Left kidney (tissue), 8 donors: ENCODE data around the gene GUCY1A1. TPM values are rescaled to one million over a fixed set of nuclear protein-coding genes. Genes with fewer than 3 reads are reported as not detected.
"Not testable (repeated sequence)": the region's sequence is repeated elsewhere in the genome, so short reads cannot be mapped to it uniquely, and the experiment has no call there.

Experiments used
- DNase-seq: peaks from one replicate; pipeline ENCODE4 v3.0.0-alpha.2; 2013
- long read RNA-seq, 8 donors: transcript quantifications; one replicate each; lab custom pipeline, GENCODE V29; 2026
- polyA plus RNA-seq: library from polyadenylated mRNA; unstranded; fragments of 120-200 nt; gene quantifications from one replicate; pipeline ENCODE4 v1.2.1, GENCODE V29; 2013; ENCODE audit not compliant: insufficient read length

The GUCY1A1 gene, protein sequence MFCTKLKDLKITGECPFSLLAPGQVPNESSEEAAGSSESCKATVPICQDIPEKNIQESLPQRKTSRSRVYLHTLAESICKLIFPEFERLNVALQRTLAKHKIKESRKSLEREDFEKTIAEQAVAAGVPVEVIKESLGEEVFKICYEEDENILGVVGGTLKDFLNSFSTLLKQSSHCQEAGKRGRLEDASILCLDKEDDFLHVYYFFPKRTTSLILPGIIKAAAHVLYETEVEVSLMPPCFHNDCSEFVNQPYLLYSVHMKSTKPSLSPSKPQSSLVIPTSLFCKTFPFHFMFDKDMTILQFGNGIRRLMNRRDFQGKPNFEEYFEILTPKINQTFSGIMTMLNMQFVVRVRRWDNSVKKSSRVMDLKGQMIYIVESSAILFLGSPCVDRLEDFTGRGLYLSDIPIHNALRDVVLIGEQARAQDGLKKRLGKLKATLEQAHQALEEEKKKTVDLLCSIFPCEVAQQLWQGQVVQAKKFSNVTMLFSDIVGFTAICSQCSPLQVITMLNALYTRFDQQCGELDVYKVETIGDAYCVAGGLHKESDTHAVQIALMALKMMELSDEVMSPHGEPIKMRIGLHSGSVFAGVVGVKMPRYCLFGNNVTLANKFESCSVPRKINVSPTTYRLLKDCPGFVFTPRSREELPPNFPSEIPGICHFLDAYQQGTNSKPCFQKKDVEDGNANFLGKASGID
- 78.4 TPM for polyA plus RNA-seq
- long read RNA-seq, donor 1, partial matches to known transcripts = 18 of 24 reads
- long read RNA-seq, donor 1, other reads (novel, unspliced or antisense) = 0 of 24 reads
- long read RNA-seq, donor 2, partial matches to known transcripts = 27 of 40 reads
- long read RNA-seq, donor 2, other reads (novel, unspliced or antisense) = 0 of 40 reads
- long read RNA-seq, donor 3, transcript GUCY1A1-205 (10 exons, 2,715 nt) = major isoform, 5 of 21 reads
- long read RNA-seq, donor 3, partial matches to known transcripts = 11 of 21 reads
- long read RNA-seq, donor 3, other reads (novel, unspliced or antisense) = 0 of 21 reads
- long read RNA-seq, donor 4 = 0 reads
- long read RNA-seq, donor 5, transcript GUCY1A1-209 (6 exons, 1,540 nt) = major isoform, 5 of 37 reads
- long read RNA-seq, donor 5, partial matches to known transcripts = 28 of 37 reads
- long read RNA-seq, donor 5, other reads (novel, unspliced or antisense) = 0 of 37 reads
- long read RNA-seq, donor 6, transcript GUCY1A1-205 (10 exons, 2,715 nt) = major isoform, 5 of 17 reads
- long read RNA-seq, donor 6, partial matches to known transcripts = 6 of 17 reads
- long read RNA-seq, donor 6, other reads (novel, unspliced or antisense) = 0 of 17 reads
- long read RNA-seq, donor 7, partial matches to known transcripts = 44 of 49 reads
- long read RNA-seq, donor 7, other reads (novel, unspliced or antisense) = 0 of 49 reads
- long read RNA-seq, donor 8, partial matches to known transcripts = 6 of 8 reads
- long read RNA-seq, donor 8, other reads (novel, unspliced or antisense) = 0 of 8 reads

DNA sequence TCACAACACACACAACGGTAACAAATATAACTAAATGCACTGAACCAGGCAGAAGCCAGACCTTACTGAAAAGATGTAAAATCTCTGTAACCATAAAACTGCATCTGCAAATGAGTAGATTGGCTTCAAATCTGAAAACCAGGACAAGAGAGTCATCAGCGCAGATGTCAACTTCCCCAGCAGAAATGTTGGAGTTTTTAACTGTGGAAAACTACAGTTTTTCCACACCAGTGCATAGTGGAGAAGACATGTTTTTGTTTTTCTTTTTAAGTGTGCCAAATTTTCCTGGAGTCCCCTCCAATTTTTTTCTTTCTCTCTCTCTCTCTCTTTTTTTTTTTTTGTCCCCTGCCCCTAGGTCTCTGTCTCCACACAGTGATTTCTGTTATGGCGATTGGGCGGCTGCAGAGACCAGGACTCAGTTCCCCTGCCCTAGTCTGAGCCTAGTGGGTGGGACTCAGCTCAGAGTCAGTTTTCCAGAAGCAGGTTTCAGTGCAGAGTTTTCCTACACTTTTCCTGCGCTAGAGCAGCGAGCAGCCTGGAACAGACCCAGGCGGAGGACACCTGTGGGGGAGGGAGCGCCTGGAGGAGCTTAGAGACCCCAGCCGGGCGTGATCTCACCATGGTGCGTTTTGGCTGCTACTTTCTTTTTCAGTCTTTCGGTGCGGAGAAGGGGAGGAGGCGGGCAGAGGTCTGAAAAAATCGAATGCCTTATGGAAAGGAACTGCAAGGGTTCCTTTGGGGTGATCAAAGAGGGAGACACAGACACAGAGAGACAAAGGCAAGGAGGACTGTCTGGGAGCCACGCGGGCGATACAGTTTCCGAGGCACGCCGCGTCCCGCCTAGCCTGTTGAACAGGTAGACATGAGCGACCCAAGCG lies at the start of gene GUCY1A1:
Gene GUCY1A1 (plus strand): TSS at position 505 of the 878 bp plus-strand sequence. CDS start 30,020 bp downstream, outside the sequence.
- DNase-seq = peak; percentile 61

DNA sequence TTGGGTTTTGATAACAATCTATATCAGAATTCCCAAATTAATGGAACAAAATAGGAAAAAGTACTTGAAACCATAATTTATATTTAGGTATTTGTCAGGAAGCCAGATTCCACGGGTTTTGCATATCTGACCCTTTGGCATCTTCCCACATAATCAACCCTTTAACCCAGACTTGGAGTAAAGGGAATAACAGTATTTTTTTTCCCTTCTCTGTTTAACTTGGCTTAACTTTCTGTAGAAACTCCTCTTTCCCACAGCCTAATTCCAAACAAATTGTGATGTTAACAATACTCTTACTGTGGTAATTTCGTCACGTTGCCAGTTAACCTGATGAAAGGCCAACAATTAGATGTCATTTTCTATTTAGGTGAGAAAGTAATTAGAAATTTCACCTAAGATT lies 49.4 kb upstream of the GUCY1A1 start:
- DNase-seq = peak; percentile 53

DNA sequence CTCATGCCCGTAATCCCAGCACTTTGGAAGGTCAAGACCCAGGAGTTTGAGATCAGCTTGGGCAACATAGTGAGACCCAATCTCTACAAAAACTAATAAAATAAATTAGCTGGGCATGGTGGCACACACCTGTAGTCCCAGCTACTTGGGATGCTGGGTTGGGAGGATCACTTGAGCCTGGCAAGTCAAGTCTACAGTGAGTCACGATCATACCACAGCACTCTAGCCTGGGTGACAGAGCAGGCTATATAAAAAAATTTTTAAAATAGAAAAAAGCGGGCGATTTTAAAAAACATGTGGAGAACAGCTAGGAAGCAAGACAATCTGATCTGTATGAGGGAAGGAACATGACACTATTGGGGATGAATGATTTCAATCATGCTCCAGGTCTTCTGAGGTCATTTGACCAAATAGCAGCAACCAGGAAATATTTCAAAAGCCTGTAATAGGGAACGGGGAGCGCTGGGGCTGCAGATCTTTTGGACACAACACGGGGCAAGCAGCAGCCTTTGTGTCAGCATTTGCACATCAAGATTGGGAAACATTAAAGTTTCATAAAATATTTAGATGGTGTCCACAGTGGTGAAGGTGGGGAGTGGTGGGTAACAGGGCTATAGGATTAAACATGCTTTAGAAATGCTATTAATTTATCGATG lies 48.3 kb upstream of the GUCY1A1 start:
- no peak for DNase-seq

DNA sequence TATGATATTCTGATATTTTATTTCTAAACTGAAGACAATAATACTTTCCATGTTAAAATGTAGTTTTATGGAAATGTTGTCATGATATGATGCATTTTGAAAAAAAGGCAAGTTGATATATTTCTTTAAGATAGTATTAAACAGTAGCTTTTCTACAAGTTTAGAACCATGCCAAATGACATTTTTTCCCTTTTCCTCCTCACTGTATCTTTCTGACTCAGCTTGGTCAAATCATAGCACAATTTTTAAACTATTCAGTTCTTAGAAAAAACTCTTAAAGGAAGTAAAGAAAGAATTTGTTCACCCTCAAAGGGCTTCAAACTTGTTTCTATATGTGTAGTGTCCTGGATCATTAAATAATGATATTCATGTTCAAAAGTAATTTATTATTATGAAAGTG lies 46.0 kb upstream of the GUCY1A1 start:
- DNase-seq = no peak

DNA sequence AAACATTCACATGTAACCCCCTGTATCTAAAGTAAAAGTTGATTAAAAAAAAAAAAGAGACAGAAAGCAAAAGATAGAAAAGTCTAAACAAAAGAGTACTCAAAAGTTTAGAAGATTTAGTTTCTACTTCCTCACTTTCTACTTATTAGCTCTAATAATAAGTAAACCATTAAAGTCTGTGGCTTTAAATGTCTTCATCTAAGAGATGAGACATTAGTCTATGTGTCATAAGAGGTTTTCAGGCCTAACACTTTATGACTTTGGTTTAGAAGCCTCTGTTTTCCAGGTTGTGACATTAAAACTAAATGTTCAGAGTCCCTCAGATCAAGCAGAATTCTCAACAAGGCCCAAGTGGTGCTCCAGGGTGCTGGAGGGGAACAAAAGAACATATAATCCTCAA lies 42.2 kb upstream of the GUCY1A1 start:
- no peak for DNase-seq

DNA sequence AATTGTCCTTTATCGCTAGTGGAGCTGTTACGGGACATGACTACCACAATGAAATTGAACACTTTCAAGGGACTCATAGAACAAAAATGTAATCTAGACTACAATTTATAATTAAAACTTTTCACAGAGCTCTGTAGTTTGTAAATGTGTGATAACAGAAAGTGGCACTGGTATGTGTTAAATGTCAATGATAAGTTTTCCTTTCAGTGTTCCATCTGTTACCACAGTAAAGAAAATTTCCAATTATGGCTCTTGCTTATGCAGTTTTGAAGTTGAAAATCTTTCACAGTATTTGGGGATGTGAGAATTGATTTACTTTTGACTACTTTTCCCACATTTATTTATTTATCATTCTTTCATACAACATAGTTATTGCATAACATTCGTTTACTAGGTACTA lies 40.1 kb upstream of the GUCY1A1 start:
- DNase-seq = no peak

DNA sequence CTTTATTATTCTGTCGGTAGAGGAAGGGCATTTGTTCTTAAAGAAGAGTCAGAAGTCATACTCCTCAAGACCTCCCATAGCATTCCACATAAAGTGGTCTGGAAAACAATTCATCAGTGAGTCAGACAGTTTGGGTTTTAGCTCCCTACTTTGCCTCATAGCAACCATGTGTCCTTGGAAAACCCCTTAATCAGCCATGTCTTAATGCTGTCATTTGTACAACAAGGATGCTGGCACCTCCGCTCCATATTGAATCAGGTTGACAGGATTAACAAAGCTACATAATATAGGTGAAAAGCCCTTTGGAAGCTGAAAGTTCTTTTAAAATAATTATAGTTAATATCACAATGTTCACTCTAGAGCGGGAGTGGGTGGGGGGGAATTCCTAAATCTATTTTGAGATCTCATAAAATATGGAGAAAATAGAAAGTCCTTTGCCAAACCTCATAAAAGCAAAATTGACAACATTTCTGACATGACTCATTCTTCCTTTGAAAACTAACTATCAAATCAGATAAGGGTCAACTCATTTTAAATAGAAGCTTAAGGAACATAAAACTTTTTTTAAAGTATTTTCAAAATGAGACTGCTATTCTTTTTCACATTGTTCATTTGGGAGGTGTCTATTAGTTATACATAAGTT lies 37.3 kb upstream of the GUCY1A1 start:
- DNase-seq = no peak

DNA sequence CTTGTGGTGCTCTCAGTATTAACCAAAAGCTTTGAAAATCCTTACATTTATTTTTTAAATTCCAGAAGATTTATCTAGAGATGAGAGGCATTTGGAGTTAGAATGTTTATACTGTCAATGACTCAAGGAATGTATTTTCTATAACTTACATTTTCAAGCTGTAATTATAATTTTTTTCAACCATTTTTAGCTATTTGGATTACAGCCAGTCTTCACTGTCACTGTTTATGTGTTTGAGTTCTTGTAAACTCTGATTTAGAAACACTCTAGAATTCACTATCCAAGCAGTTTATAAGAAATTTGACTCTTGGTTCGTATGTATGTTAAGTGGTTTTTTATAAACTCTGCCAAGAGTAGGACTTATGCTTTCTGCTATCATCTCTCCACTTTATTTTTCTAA lies 36.7 kb upstream of the GUCY1A1 start:
- peak; percentile 53 for DNase-seq

DNA sequence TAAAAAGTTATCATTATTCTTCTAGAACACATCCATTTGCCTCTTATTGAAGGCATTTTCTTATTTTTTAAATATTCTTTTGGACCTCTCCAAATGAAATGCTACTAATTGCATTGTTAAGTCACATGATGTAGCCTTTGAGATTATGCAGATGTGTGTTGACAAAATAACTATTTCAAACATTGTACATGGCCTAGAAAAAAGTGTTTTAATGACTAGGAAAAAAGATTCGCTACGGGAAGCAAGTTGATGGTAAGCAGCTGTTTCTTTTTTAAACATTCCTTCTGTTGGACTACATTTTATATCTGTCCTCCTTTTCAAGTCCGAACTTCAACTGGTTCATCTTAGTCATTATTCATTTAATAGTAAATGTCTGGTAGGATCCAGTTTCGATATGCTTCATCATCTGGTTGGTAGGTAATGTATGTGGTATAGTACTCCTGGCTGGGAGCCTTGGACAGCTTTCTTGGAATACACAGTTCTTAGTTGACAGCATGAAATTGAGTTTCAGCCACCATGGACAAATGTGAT lies 34.3 kb upstream of the GUCY1A1 start:
- peak; percentile 34 for DNase-seq

DNA sequence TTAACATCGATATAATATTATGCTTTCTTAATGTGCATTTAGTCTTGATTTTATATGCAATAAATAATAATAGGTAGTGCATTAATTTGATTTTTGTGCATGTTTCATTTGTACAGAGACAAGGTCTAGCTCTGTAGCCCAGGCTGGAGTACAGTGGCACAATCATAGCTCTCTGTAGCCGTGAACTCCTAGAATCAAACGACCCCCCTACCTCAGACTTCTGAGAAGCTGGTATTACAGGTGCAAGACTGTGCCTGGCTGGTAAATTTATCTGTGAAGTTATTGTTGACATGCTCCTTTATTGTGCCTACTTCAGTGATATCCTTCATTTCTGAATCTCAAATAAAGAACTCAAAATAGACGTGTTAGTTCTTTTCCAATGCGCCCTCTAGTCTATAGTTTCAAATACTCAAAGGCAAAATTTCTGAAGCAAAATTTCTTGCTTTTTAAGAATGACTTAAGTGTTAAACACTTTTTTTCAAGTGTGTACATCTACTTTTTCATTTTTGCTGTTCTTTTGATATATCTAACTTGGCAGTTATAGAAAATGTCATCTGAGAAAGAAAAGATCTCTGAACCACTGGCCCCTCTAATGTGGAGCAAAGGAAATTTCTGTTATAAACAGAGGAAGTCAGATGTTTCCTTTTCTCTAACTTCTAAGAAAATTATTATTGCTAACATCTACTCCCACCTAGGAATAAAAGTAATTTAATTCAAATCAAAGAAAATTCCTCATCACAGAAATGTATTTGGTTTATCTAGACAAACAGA lies 28.3 kb upstream of the GUCY1A1 start:
- no peak for DNase-seq

DNA sequence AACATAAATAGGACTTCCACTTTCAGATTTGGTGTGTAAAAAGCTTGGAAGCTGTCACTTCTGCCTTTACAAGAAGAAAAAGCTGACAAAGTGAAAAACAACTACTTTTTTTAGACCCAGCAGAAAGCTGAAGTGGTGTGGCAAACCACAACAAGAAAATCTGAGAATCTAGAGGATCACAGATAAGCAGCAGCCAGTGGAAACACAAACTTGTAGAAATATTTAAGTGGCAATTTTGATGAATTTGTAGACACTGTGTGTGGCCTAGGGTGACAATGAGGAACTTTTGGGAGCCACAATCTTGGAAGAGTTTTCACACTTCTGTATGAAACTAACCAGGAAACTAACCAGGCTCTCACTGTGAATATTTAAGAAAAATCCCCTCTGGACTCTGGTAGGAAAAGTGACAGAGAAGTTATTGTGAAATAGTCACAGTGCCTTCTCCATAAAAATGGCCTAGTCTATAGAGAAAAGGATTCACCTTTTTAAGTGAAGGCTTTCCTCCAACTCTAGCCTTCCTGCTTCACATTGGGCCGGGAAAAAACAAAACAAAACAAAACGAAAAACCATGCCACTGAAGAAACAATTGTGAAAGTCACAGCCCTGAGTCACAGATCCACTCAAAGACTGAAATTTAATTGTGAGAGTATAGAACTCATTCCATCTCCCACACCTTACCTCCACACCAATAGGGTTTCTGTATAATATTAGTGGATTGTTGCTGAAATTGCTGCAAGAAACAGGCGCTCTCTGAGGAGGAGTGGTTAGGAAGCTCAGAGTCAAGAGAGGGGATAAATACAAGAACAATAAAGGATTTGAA lies 26.7 kb upstream of the GUCY1A1 start:
- DNase-seq = no peak

DNA sequence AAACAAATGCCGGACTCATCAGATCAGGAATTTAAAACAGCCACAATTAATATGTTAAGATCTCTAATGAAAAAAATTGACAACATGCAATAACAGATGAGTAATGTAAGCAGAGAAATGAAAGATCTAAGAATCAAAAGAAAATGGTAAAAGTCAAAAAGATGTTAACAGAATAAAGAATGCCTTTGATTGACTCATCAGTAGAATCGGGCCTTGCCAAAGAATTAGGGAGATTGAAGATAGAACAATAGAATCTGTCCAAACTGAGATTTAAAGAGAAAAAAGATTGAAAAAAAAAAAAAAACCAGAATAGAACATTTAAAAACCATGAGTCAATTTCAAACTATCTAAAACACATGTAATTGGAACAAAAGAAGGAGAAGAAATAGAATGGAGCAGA lies 25.9 kb upstream of the GUCY1A1 start:
- no peak for DNase-seq

DNA sequence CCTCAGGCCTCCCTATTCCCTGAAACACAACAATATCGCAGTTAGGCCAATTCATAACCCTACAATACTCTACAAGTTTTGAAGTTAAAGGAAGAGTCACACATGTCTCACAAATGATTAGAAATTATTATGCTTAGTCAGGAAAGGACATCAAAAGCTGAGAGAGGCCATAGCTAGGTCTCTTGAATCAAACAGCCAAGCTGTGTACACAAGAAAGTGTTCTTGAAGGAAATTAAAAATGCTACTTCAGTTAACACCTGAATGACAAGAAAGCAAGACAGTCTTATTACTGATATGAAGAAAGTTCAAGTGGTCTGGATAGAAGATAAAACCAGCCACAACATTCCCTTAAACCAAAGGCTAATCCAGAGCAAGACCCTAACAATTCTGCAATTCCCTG lies 23.6 kb upstream of the GUCY1A1 start:
- no peak for DNase-seq

DNA sequence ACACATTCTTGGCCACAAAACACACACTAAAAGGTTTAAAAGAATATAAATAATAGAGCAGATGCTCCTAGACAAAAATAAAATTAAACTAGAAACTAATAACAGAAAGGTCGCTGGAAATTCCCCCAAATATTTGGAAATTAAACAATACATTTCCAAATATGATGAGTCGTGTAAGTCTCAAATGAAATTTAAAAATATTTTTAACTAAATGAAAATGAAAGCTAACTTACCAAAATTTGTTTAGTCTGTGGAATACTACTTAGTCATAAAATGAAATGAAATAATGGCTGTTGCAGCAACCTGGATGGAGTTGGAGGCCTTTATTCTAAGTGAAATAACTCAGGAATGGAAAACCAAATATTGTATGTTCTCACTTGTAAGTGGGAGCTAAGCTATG lies 20.6 kb upstream of the GUCY1A1 start:
- DNase-seq = no peak

DNA sequence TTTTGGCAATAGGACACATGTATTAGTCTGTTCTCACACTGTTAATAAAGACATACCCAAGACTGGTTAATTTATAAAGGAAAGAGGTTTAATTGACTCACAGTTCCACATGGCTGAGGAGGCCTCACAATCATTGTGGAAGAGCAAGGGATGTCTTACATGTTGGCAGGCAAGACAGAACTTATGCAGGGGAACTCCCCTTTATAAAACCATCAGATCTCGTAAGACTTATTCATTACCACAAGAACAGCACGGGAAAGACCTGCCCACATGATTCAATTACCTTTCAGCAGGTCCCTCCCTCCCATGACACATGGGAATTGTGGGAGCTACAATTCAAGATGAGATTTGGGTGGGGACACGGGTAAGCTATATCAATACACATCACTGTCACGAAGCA lies 15.9 kb upstream of the GUCY1A1 start:
- not testable (repeated sequence) for DNase-seq

DNA sequence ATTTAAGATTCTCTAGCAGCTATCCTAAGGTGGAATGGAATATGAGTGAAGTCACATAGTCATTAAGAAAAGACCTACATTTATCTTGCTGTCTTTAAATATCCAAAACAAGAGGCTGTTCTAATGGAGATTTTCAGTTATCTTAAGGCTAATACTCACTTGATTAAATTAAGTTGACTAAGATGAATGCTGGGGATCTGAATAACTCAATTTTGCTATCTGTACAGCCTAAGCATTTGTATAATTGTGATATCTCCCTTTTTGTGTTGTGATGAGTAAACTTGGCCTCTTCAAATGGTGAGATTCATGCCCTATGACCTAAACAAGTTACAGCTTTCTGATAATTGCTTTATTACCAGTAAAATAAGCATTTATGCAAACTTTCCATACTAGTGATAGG lies 13.6 kb upstream of the GUCY1A1 start:
- no peak for DNase-seq

DNA sequence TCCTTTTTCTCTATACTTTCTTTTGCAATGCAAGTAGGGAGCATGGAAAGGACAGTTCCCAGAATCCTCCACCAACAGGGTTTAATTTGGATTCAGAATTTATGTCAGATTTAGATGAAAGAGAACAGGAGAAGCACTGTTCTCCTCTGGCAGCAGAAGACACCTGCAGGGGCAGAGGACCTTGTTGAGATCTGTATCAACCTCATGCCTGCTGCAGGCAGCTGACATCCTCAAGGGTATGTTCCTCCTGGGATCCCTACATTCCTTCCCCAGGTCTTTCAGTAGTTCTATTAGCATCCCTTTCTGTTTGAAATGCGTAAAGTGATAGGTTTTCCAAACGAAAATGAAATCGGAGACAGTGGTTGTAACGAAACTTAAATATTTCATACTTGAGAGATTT lies 10.6 kb upstream of the GUCY1A1 start:
- DNase-seq = no peak

DNA sequence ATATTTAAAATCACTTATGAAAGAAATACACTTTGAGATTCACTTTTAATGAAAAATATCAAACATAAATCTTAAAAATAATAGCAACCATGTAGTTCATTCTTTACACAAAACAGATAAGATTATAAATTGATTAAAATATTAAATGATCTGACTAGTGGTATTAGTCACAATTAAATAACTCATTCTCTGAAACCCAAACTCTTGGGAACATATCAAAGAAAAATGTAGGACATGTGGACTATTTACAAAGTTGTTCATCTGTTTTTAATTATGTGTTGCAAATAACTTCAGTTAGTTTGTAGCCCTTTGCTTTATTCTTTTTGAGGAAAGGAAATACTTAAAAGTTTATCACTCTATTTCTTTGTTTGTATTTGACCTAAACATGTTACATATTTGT lies 9.5 kb upstream of the GUCY1A1 start:
- no peak for DNase-seq
